ENCODE data around the gene SCFD2. TPM values are rescaled to one million over a fixed set of nuclear protein-coding genes. Genes with fewer than 3 reads are reported as not detected.
A peak's percentile ranks its signal among the peaks of the same experiment; 100 is the strongest.

The SCFD2 gene
- total RNA-seq, 1 donor from 2014 or later, result 11.9 TPM

DNA sequence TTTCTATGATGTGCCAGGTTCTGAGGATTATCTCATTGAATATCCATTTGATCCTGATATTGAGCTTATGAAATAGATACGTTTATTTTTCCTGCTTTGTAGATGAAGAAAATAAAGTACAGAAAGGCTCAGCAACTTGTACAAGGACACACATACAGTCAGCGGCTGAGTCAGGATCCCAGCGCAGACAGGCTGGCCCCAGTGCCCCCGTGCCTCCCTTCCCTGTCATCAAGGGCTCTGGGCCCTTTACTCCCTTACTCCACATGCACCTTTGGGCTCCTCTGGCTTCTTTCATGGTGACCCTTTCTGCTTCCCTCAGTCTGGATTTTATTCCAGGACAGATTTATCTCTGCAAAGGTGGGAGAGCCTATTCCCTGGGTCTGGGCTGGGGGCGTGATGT, 490.9 kb downstream of the SCFD2 start:
- no peaks in the 10 kb centered on the region for H3K9me3 ChIP-seq (ENCODE audit: insufficient read depth, low read depth, low read length)
- FAIRE-seq (no peak), DNase-seq (ENCODE audit: low read depth) (no peak)
- H3K4me1 ChIP-seq (ENCODE audit: insufficient read depth, low read length), result no peaks in the 10 kb centered on the region
- peaks cover 10% of the 10 kb centered on the region for H3K27me3 Mint-ChIP-seq (ENCODE audit: low read depth, unreplicated experiment)
- H3K27ac Mint-ChIP-seq (ENCODE audit: unreplicated experiment), result no peak overlapping the region
- no peaks in the 10 kb centered on the region for H3K36me3 ChIP-seq (ENCODE audit: insufficient read depth, low read length)
- no peak overlapping the region for H2AFZ ChIP-seq (ENCODE audit: low read depth, low read length)
- H4K20me1 ChIP-seq (ENCODE audit: insufficient read depth, low read length), result no peaks in the 10 kb centered on the region
- no peak overlapping the region for H3K4me3 Mint-ChIP-seq (ENCODE audit: unreplicated experiment)
- TF ChIP-seq, protein P1, sequence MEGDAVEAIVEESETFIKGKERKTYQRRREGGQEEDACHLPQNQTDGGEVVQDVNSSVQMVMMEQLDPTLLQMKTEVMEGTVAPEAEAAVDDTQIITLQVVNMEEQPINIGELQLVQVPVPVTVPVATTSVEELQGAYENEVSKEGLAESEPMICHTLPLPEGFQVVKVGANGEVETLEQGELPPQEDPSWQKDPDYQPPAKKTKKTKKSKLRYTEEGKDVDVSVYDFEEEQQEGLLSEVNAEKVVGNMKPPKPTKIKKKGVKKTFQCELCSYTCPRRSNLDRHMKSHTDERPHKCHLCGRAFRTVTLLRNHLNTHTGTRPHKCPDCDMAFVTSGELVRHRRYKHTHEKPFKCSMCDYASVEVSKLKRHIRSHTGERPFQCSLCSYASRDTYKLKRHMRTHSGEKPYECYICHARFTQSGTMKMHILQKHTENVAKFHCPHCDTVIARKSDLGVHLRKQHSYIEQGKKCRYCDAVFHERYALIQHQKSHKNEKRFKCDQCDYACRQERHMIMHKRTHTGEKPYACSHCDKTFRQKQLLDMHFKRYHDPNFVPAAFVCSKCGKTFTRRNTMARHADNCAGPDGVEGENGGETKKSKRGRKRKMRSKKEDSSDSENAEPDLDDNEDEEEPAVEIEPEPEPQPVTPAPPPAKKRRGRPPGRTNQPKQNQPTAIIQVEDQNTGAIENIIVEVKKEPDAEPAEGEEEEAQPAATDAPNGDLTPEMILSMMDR (IDR thresholded peaks at IDR 0.05; ENCODE audit: insufficient read depth, low read depth, low read length), result no peak
- TF ChIP-seq EZH2 (IDR thresholded peaks at IDR 0.05; ENCODE audit: insufficient read depth, low read length), result no peak
- H3K9ac ChIP-seq (ENCODE audit: low read length), result no peak overlapping the region
- H3K27ac ChIP-seq (ENCODE audit: low read depth, low read length), result no peak overlapping the region
- H3K79me2 ChIP-seq (ENCODE audit: insufficient read depth, low read length), result no peaks in the 10 kb centered on the region
- H3K27me3 ChIP-seq (ENCODE audit: insufficient read depth, low read length), result no peaks in the 10 kb centered on the region
- no peak overlapping the region for H3K4me2 ChIP-seq (ENCODE audit: low read length)
- H3K36me3 Mint-ChIP-seq (ENCODE audit: low read depth, unreplicated experiment), result peaks cover 3% of the 10 kb centered on the region
- H3K4me1 Mint-ChIP-seq (ENCODE audit: low read depth, unreplicated experiment), result peaks cover 7% of the 10 kb centered on the region
- H3K4me3 ChIP-seq (ENCODE audit: insufficient read depth, low read depth, low read length), result no peak overlapping the region
- H3K9me3 Mint-ChIP-seq (ENCODE audit: unreplicated experiment), result peaks cover 5% of the 10 kb centered on the region

DNA sequence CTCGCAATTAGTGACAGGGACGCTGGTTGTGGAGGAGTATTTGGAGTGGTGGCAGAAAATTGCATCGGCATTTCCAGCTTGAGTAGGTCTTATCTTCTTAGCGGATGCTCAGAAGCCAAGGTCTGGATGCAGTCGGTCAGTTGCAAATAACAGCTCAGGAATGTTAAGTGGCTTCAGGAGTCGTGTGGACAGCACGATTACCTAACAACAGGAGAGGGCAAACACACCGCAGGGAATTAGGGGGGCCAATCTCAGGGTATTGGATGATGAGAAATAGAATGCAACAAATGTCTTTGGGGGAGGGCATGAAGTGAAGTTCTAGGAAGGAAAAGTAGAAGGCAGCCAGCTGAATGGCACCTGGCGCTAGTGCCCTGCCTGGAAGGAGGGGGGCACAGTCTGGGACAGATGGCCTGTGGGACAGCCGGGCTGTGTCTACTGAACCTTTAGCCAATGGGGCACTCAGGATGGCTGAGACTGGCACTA, 492.0 kb downstream of the SCFD2 start:
- no peak overlapping the region for H3K4me3 ChIP-seq (ENCODE audit: insufficient read depth, low read depth, low read length)
- H3K79me2 ChIP-seq (ENCODE audit: insufficient read depth, low read length), result no peaks in the 10 kb centered on the region
- no peak overlapping the region for H3K27ac Mint-ChIP-seq (ENCODE audit: unreplicated experiment)
- no peak for FAIRE-seq
- H3K27ac ChIP-seq (ENCODE audit: low read depth, low read length), result no peak overlapping the region
- no peak overlapping the region for H3K4me3 Mint-ChIP-seq (ENCODE audit: unreplicated experiment)
- DNase-seq (ENCODE audit: low read depth), result peak; percentile 55
- H2AFZ ChIP-seq (ENCODE audit: low read depth, low read length), result no peak overlapping the region
- peaks cover 7% of the 10 kb centered on the region for H3K4me1 Mint-ChIP-seq (ENCODE audit: low read depth, unreplicated experiment)
- no peaks in the 10 kb centered on the region for H3K36me3 ChIP-seq (ENCODE audit: insufficient read depth, low read length)
- TF ChIP-seq, protein P1 (IDR thresholded peaks at IDR 0.05; ENCODE audit: insufficient read depth, low read depth, low read length), result no peak
- TF ChIP-seq EZH2 (IDR thresholded peaks at IDR 0.05; ENCODE audit: insufficient read depth, low read length), result no peak
- H3K9me3 ChIP-seq (ENCODE audit: insufficient read depth, low read depth, low read length), result no peaks in the 10 kb centered on the region
- H3K4me2 ChIP-seq (ENCODE audit: low read length), result no peak overlapping the region
- peaks cover 5% of the 10 kb centered on the region for H3K9me3 Mint-ChIP-seq (ENCODE audit: unreplicated experiment)
- no peaks in the 10 kb centered on the region for H4K20me1 ChIP-seq (ENCODE audit: insufficient read depth, low read length)
- no peak overlapping the region for H3K9ac ChIP-seq (ENCODE audit: low read length)
- peaks cover 4% of the 10 kb centered on the region for H3K36me3 Mint-ChIP-seq (ENCODE audit: low read depth, unreplicated experiment)
- no peaks in the 10 kb centered on the region for H3K27me3 ChIP-seq (ENCODE audit: insufficient read depth, low read length)
- H3K4me1 ChIP-seq (ENCODE audit: insufficient read depth, low read length), result no peaks in the 10 kb centered on the region
- peaks cover 7% of the 10 kb centered on the region for H3K27me3 Mint-ChIP-seq (ENCODE audit: low read depth, unreplicated experiment)

DNA sequence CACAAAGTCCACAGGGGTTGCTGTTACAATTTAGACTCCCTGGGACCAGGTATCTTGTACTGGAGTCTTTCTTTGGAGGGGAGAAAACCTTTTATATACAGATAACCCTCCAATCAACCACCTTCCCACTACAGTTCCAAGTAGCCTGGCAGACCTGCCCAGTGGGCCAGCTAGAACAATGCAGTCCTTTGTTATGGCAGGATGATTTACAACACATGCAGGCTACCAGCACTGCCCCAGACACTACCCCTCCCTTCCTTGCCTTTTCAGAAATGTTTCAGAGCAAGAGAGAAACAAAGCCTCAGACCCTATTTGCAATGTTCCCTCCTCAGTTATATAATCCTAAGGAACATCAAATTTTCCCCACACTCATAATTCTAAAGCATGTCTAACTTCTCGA, 492.7 kb downstream of the SCFD2 start:
- peaks cover 4% of the 10 kb centered on the region for H3K36me3 Mint-ChIP-seq (ENCODE audit: low read depth, unreplicated experiment)
- Histone ChIP-seq H3K9ac (ENCODE audit: low read length) (no peak overlapping the region), H3K27me3 (ENCODE audit: insufficient read depth, low read length) (no peaks in the 10 kb centered on the region), H3K9me3 (ENCODE audit: insufficient read depth, low read depth, low read length) (no peaks in the 10 kb centered on the region), H3K79me2 (ENCODE audit: insufficient read depth, low read length) (no peaks in the 10 kb centered on the region), H3K4me1 (ENCODE audit: insufficient read depth, low read length) (no peaks in the 10 kb centered on the region), H3K27ac (ENCODE audit: low read depth, low read length) (no peak overlapping the region), H3K36me3 (ENCODE audit: insufficient read depth, low read length) (no peaks in the 10 kb centered on the region), H3K4me2 (ENCODE audit: low read length) (no peak overlapping the region), H2AFZ (ENCODE audit: low read depth, low read length) (no peak overlapping the region), H3K4me3 (ENCODE audit: insufficient read depth, low read depth, low read length) (no peak overlapping the region), H4K20me1 (ENCODE audit: insufficient read depth, low read length) (no peaks in the 10 kb centered on the region)
- TF ChIP-seq, protein P1 (IDR thresholded peaks at IDR 0.05; ENCODE audit: insufficient read depth, low read depth, low read length), result no peak
- TF ChIP-seq EZH2 (IDR thresholded peaks at IDR 0.05; ENCODE audit: insufficient read depth, low read length), result no peak
- H3K27ac Mint-ChIP-seq (ENCODE audit: unreplicated experiment), result no peak overlapping the region
- H3K9me3 Mint-ChIP-seq (ENCODE audit: unreplicated experiment), result peaks cover 7% of the 10 kb centered on the region
- FAIRE-seq (no peak), DNase-seq (ENCODE audit: low read depth) (no peak)
- H3K4me3 Mint-ChIP-seq (ENCODE audit: unreplicated experiment), result no peak overlapping the region
- peaks cover 10% of the 10 kb centered on the region for H3K4me1 Mint-ChIP-seq (ENCODE audit: low read depth, unreplicated experiment)
- H3K27me3 Mint-ChIP-seq (ENCODE audit: low read depth, unreplicated experiment), result peaks cover 7% of the 10 kb centered on the region

Data from astrocyte (in vitro differentiated cells and primary cell).